ENCODE results near the gene SOX6. TPM values are rescaled to one million over a fixed set of nuclear protein-coding genes. Genes with fewer than 3 reads are reported as not detected.
"Not testable (repeated sequence)": the region's sequence is repeated elsewhere in the genome, so short reads cannot be mapped to it uniquely, and the experiment has no call there.

SOX6 gene
- total RNA-seq, 1 donor from 2014 or later: 39.3 TPM

DNA sequence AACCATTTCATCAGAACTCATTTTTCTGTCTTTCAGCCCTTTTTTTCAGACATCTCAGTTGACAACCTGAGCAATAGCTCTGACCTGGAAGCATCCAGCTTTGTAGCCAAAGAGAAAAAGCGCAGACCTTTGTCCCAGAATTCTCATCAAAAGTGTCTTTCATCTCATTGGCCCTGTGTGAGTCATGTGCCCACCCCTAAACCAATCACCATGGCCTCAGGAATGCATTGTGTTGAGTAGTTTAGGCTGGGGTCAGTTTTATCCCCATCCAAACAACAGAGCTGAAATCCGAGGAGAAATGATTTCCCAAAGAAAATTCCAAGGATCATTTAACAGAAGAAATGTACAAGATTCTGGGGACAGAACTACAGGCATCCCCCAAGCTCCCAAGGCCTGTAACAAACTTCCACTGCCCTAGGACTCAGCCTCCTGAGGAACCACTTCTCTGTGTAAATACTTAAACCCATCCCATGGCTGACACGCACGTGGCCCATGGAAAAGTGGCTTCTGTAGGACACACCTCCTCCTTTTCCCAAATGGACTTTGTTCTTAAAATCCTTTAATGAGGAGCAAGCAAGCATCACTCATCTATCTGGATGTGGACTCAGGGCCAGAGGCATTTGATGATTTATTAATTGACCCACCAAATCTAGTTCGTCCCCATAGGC lies 429.0 kb downstream of the SOX6 start:
- no peak for DNase-seq

DNA sequence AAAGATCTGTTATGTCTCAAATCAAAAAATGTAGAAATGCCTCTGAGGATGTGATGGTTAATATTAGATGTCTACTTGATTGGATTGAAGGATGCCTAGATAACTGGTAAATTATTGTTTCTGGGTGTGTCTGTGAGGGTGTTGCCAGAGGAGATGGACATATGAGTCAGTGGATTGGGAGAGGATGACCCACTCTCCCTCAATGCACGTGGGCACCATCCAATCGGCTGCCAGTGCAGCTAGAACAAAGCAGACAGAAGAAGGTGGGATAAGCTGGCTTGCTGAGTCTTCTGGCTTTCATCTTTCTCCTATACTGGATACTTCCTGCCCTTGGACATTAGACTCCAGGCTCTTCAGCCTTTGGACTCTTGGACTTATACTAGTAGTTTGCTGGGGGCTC lies 430.3 kb downstream of the SOX6 start:
- DNase-seq: no peak

DNA sequence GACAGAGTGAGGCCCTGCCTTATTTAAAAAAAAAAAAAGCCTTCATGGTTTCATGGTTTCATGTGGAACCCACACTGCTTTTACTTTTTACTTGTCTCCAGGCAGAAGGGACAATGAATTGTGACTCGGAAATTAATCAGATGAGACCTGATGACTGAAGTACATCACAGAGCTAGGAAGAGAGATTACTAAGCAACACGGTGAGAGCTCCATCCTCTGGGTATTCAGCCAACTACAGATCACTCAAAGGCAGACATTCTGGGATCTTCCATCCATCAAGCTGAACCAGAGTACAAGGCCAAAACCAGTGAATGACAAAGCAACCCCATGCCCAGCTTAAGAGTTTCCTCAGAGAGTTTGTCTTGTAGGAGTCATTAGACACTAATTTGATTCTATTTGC lies 433.2 kb downstream of the SOX6 start:
- DNase-seq: no peak

DNA sequence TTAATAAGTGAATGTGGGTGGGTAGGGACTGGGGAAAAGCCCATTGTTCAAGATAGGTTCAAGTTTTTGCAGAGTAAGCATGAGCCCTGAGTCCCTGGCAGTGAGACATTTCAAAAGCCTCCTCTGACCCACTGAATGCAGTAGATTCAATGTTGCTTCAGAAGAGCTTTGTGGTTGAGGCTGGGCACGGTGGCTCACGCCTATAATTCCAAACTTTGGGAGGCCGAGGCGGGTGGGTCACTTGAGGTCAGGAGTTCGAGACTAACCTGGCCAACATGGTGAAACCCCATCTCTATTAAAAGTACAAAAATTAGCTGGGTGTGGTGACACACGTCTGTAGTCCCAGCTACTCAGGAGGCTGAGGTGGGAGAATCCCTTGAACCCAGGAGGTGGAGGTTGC lies 433.6 kb downstream of the SOX6 start:
- not testable (repeated sequence) for DNase-seq

DNA sequence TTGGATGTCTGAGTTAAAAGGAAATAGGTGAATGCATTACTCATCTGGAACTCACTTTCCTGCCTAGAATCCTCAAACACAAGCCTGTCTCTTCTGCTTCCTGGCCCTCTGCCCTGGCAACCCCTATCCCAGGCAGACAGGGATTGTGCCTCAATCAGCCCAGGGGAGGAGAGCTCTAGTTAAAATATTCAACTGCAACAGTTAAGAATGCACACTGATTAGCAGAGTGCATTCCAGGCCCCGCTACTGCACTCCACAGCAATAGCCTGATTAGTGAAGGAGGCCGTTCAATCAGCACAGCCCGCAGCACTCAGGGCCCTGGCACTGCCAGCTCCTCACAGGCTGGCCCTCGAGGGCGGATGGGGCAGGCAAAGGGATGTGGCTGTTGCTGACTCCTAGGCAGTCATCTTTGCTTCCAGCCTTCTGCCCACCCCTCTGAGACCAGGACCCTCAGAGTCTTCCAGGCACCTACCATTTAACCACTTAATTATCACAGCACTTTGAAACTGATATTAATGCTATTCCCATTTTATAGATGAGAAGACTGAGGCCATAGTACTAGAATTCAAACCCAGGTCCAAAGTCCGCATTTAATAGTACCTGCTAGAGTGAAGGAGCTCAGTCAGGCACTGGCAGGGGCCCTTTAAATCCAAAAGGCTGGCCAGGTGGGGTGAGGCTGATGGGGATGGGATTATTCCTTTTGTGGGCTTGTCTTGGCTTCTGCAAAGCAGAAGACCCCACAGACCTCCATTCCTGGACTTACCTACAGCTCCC lies 435.3 kb downstream of the SOX6 start:
- no peak for DNase-seq

DNA sequence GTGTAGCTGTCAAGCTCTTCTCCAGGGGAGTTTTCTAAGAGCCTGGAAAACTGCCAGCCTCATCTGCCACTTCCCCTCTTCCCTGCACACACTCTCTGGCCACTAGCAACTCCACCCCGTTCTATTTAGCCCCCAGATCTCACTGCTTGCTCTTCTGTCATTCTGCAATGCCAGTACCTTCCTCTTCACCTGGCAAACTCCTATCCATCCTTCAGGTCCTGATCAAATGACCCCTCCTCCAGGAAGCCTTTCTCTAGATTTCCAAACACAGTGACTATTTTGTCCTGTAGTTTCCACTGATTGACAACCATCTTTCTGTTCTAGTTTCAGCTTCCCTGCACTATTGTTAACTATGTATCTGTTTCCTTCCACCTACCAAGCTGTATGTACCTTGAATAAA lies 437.7 kb downstream of the SOX6 start:
- DNase-seq: no peak

DNA sequence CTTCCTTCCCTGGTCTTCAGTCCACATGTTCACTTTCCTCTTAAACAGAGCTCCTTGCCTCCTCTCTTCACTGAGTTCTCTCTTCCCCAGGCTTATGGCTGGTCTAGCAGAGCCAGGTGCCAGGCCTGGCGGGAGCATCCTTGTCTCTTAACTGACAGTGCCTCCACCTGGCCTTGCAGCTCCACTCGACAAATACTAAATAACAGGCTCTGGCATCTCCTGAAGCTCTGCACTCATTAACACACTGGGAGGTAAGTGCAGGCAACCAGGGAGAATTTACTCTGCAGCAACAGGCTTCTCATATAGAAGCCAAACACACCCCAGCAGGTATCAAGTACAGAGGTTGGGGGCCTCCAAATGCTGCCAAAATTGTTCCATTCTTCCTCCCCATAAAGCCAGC lies 438.1 kb downstream of the SOX6 start:
- no peak for DNase-seq
